ENCODE results near the gene DARS1.

DNA sequence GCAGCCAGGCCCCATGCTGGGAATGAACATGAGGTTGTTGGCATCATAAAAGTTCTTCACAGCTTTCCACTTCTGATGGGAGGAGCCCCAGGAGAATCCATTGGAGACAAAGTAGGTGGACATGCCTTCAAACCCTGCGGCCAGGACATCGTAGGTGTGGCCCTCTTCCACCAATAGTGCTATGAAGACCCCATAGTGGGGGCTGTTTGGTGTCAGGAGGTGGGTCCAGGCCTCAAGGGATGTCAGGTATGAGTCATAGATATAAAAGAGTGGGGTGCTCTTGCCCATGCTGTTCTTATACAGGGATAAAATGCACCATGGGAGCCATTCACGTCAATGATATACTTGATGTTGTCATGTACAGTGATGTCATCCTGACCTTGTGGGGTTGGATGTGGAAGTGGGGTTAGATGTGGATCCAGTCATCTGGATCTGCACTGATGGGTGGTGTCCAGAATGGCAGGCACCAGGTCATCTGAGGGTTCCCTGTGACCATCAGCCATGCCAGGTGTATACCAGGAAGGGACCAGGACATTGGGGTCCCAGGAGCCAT is 87.1 kb downstream of the DARS1 start:
- TF ChIP-seq CTCF (IDR thresholded peaks at IDR 0.05) (no peak), POLR2A (IDR thresholded peaks at IDR 0.05) (no peak)
